H1 (cell line): Measurements from ENCODE around the gene ASGR2. TPM values are rescaled to one million over a fixed set of nuclear protein-coding genes. Genes with fewer than 3 reads are reported as not detected.

Source experiments
- TBP ChIP-seq: IDR thresholded peaks from 2 replicates; pipeline ENCODE4 v1.6.1; 2011; ENCODE audit warnings: low read depth, low read length, improper control_type of control experiment
- polyA plus RNA-seq, 7 experiments: library from polyadenylated mRNA; depleted of rRNA in 3 of 7; stranded (reverse) in 5 of 7; unstranded in 2 of 7; fragments of >200 nt in 5 of 7; fragments of 200-250 nt in 2 of 7; gene quantifications; 1 replicate in 5 of 7; 2 replicates in 1 of 7; 4 replicates in 1 of 7; pipeline versions ENCODE4 v1.2.1 to v1.2.3, GENCODE V29; 2011 to 2013; ENCODE audit warnings: missing spikeins in 2 of 7, mixed read lengths in 2 of 7
- total RNA-seq: library from RNA; stranded (reverse); fragmentation: NEBNext Ultra II Directional; extraction: Animal tissue kit (Norgen Biotek cat#: 25700); gene quantifications from 2 replicates; pipeline ENCODE4 v1.2.1, GENCODE V29; 2021

The ASGR2 gene
- total and polyA plus RNA-seq, 2 of the 8 experiments (the other 6 are each of a cell fraction or from before 2014, with no cell fraction given), result 0.91 TPM; not detected in 1

GRCh38 chr17:7113273-7114071, 1.1 kb downstream of the ASGR2 start (continued):
- no peak for TF ChIP-seq TBP
